Measurements from ENCODE around the gene GPATCH8.

DNA sequence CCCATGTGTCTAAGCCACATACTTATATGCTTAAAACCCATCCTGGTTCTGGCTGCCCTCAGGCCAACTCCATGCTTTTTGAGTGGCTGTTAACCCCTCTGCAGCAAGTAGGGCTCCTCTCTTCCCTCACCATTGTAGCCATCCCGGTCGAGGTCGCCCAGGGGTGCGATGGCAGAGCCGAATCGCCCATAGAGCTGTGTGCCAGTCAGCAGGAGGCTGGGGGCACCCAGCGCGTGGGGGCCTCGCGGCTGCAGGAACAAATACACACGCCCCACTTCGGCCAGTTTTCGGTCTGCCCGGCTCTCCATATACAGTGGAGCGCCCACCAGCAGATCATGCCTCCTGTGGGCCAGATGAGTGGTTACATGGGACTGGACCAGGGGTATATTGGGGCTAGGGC, 119.8 kb downstream of the GPATCH8 start:
- no peak for TF ChIP-seq TAF1 (IDR thresholded peaks at IDR 0.05; ENCODE audit: borderline replicate concordance, low read depth, low read length)
- TF ChIP-seq EZH2phosphoT487 (IDR thresholded peaks at IDR 0.05; ENCODE audit: borderline replicate concordance, low read depth): no peak
- TF ChIP-seq, protein P1, sequence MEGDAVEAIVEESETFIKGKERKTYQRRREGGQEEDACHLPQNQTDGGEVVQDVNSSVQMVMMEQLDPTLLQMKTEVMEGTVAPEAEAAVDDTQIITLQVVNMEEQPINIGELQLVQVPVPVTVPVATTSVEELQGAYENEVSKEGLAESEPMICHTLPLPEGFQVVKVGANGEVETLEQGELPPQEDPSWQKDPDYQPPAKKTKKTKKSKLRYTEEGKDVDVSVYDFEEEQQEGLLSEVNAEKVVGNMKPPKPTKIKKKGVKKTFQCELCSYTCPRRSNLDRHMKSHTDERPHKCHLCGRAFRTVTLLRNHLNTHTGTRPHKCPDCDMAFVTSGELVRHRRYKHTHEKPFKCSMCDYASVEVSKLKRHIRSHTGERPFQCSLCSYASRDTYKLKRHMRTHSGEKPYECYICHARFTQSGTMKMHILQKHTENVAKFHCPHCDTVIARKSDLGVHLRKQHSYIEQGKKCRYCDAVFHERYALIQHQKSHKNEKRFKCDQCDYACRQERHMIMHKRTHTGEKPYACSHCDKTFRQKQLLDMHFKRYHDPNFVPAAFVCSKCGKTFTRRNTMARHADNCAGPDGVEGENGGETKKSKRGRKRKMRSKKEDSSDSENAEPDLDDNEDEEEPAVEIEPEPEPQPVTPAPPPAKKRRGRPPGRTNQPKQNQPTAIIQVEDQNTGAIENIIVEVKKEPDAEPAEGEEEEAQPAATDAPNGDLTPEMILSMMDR (IDR thresholded peaks at IDR 0.05): no peak
- no peak for TF ChIP-seq USF2 (IDR thresholded peaks at IDR 0.05; ENCODE audit: borderline replicate concordance, low read depth, low read length)
- TF ChIP-seq TEAD4 (IDR thresholded peaks at IDR 0.05; ENCODE audit: borderline replicate concordance, insufficient read depth): no peak
- TF ChIP-seq RAD21 (IDR thresholded peaks at IDR 0.05; ENCODE audit: low read length): no peak
- no peak for TF ChIP-seq MEF2A (IDR thresholded peaks at IDR 0.05; ENCODE audit: borderline replicate concordance, low read depth)
- TF ChIP-seq POLR2AphosphoS5 (IDR thresholded peaks at IDR 0.05; ENCODE audit: low read depth, low read length): no peak
- no peak for TF ChIP-seq TCF12 (IDR thresholded peaks at IDR 0.05)
- TF ChIP-seq, protein P2, sequence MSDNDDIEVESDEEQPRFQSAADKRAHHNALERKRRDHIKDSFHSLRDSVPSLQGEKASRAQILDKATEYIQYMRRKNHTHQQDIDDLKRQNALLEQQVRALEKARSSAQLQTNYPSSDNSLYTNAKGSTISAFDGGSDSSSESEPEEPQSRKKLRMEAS (IDR thresholded peaks at IDR 0.05; ENCODE audit: low read depth): no peak
- TF ChIP-seq FOXJ3 (CRISPR knock-in tag; IDR thresholded peaks at IDR 0.05): no peak
- no peak for TF ChIP-seq MXI1 (IDR thresholded peaks at IDR 0.05; ENCODE audit: low read depth, low read length)
